GM21737 (cell line): ENCODE measurements around the gene TYR.
"Not testable (repeated sequence)": the region's sequence is repeated elsewhere in the genome, so short reads cannot be mapped to it uniquely, and the experiment has no call there.

Experiments
- ATAC-seq: cut with Tn5 transposase; IDR thresholded peaks from one replicate; pipeline ENCODE4 v1.9.1; 2021; ENCODE audit warnings: mild to moderate bottlenecking, moderate library complexity; ENCODE audit not compliant: unreplicated experiment

Gene TYR

DNA sequence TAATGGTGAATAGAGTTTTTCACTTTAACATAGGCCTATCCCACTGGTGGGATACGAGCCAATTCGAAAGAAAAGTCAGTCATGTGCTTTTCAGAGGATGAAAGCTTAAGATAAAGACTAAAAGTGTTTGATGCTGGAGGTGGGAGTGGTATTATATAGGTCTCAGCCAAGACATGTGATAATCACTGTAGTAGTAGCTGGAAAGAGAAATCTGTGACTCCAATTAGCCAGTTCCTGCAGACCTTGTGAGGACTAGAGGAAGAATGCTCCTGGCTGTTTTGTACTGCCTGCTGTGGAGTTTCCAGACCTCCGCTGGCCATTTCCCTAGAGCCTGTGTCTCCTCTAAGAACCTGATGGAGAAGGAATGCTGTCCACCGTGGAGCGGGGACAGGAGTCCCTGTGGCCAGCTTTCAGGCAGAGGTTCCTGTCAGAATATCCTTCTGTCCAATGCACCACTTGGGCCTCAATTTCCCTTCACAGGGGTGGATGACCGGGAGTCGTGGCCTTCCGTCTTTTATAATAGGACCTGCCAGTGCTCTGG is at the start of gene TYR:
TYR (plus strand) TSS at position 185 of the 541 bp plus-strand sequence; CDS start at position 264, 79 bp downstream.
- ATAC-seq: no peak

- no peak for ATAC-seq
Observed at GRCh38 chr11:89136606-89137005, 41.1 kb upstream of the TYR start.

GRCh38 chr11:89147229-89147628 is 30.4 kb upstream of the TYR start:
- no peak for ATAC-seq

DNA sequence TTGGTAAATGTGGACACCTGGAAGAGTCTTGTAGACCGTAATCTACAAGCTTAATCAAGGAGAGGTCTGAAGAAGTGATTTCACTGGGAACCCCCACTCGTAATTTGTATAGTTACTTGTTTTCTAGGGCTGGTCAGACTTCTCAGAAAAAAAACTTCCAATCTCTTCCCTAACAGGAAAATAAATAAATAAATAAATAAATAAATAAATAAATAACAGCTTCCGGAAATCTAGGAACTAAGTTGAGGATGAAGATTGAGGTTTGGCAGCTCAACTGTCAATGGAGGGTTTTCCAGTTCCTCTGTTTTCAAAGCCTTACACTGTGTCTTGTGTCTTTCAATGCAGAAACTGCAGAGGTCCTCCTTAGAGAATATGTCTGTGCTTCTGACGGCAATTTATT is 17.7 kb upstream of the TYR start:
- no peak for ATAC-seq

DNA sequence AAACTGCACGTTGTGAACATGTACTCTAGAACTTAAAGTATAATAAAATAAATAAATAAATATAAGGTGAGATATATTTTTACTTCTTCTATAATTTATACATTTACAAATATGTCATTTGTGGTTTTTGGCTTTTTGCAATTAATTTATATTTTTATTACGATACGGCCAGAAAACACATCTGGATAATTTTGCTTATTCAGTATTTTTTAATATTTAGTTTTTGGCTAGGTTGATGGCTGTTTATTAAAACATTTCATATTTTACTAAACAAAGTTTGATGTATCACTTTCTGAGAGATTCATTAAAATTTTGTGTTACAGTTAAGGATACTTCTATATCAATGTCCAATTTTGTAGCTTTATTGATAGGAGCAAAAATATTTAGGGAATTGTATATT is 15.7 kb upstream of the TYR start:
- no peak for ATAC-seq

GRCh38 chr11:89163686-89164085 is 14.0 kb upstream of the TYR start:
- no peak for ATAC-seq

GRCh38 chr11:89168396-89168795 is 9.3 kb upstream of the TYR start:
- ATAC-seq: no peak

DNA sequence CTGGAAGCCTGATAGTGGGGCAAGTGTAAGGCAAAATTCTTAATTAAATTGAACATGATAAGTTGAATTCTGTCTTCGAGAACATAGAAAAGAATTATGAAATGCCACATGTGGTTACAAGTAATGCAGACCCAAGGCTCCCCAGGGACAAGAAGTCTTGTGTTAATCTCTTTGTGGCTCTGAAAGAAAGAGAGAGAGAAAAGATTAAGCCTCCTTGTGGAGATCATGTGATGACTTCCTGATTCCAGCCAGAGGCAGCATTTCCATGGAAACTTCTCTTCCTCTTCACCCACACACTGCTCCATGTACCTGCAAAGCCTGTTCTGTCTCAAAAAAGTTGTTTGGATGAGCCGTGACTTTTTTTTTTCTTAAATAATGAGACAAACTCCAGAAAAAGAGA is 1.9 kb upstream of the TYR start:
- no peak for ATAC-seq

DNA sequence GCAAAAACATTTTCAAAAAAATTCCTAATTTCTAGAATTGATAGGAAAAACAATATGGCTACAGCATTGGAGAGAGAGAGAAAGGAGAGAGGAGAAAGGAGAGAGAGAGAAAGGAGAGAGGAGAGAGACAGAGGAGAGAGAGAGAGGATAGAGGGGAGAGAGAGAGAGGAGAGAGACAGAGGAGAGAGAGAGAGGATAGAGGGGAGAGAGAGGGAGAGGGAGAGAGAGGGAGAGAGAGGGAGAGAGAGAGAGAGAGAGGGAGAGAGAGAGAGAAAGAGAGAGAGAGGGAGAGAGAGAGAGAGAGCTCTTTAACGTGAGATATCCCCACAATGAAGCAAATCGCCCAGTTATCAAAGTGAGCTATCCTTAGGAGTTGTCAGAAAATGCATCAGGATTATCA is 737 bp upstream of the TYR start:
- ATAC-seq: no peak

GRCh38 chr11:89181111-89181510 is 3.4 kb downstream of the TYR start:
- ATAC-seq: no peak

DNA sequence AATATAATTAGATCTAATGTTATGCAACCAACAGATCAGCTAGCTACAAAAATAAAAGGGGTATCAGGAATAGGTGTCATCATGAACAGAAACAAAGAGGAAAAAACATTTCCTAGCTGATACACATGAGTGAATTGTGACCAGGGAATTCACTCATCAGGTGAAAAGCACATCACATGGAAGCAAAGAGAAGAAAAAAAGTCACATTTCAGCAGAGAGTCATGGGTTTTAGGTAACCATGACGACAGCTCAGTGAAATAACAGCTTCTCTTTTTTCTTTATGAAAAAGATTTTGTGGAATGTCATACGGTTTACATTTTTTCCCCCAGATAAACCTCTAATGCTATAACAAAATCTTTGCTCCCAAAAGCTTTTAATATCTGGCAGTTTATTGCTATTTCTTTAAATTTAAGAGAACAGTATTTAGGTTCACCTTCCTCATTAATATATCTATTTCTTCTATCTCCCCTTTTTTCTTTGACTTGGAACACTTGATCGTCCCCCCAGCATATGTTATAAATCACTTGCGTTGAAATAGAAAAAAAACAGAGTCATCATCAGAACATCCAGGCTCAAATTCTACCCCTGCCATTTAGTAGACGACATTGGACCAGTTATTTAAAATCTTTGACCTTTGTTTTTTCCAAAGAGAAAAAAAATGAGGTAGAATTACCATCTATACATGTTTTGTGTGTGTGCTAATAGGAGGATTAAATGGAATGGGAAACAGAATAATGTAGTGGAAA is 5.3 kb downstream of the TYR start:
- no peak for ATAC-seq

DNA sequence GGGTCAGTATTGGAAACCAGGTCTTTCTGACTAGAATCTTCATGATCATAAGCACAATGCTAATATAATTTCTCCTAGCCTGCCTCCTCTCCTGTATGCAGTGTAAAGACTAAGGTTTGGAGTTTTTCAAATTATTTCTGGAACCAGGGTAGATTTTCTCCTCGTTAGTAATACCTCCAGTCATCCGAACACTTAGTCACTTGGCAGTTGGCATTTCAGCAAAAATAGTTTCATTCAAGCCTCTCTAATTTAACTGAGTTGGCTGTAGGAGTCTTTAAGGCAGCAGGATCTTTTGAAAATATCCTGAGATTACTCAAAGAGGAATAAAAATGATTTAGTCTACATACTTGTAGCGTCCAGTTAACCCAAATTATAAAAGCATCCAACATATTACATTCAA is 6.3 kb downstream of the TYR start:
- no peak for ATAC-seq

- no peak for ATAC-seq
Observed at GRCh38 chr11:89189776-89190175, 12.1 kb downstream of the TYR start.

- ATAC-seq: no peak
Observed at GRCh38 chr11:89201138-89201537, 23.5 kb downstream of the TYR start.

- ATAC-seq: no peak
Observed at GRCh38 chr11:89203814-89204213, 26.1 kb downstream of the TYR start.

DNA sequence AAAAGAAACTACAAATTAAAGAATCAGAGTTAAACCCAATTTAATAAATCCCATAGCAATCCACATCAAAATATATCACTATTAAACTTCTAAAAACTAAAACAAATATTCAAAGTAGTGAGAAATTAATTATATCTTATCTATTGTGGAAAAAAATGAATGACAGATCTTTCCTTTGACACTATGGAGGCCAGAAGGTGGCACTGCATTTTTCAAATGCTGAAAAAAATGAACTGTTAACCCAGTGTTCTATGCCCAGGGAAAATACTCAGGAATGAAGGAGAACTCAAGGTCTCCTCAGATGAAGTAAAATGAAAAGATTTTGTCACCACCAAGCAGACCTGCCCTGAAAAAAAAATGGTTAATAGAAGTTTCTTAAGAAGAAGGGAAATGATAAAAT is 27.7 kb downstream of the TYR start:
- ATAC-seq: no peak

GRCh38 chr11:89220684-89221339 is 43.1 kb downstream of the TYR start:
- ATAC-seq: no peak

- ATAC-seq: no peak
Observed at GRCh38 chr11:89235083-89235482, 57.4 kb downstream of the TYR start.

DNA sequence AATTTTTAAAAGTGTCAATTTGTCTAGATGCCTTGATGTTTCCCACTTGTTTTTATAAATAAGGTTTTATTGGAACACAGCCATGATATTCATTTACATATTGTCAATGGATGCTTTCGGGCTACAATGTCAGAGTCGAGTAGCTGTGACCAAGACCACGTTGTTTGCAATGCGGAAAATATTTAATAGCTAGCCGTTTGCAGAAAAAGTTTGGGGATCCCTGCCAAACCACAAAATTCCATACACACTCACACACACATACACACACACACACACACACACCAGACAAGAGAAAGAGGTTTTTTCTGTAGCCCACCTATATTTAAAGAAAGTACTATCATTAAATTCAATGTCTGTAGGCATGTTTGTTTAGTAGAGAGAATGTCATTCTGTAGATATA is 58.3 kb downstream of the TYR start:
- no peak for ATAC-seq

DNA sequence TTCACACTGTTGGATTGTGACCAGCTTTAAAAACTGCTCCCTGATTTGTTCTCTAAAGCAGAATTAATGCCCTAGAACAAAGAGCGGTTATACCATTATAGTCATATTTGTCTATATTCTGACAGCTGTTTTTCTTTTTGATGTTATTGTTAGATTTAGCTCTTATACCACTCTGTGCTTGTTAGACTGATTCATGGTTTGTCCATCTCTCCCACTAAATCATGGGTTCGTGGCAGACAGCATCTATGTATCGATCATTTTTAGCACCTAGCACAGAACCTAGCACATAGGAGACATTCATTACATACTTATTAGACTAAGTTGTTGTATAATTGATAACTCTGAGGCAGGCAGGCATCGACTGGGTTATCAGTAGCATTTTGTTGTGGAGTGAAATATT is 69.3 kb downstream of the TYR start:
- not testable (repeated sequence) for ATAC-seq

GRCh38 chr11:89249196-89249595 is 71.5 kb downstream of the TYR start:
- no peak for ATAC-seq

DNA sequence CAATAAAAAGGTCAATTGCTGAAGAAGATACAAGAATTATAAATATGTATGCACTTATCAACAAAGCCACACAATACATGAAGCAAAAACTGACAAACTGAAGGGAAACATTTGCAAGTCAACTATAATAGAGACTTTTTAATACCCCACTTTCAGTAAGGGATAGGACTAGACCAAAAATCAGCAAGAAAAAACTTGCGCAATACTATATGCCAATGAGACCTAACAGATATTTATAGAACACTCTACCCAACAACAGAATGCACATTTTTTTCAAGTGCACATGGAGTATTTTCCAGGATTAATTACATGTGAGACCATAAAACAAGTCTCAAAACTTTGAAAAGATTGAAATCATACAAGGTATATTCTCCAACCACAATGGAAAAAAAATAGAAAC is 83.8 kb downstream of the TYR start:
- ATAC-seq: not testable (repeated sequence)
